Neural cell (in vitro differentiated cells): Measurements from ENCODE around the gene MTHFD1.

Source experiments
- EP300 ChIP-seq: fragments of 450-650 bp; conservative IDR thresholded peaks from 2 replicates; pipeline ENCODE4 v1.6.1; 2014; ENCODE audit warnings: antibody characterized with exemption, mild to moderate bottlenecking, moderate library complexity; ENCODE audit not compliant: poor library complexity, severe bottlenecking
- POLR2AphosphoS5 ChIP-seq: IDR thresholded peaks from 2 replicates; pipeline ENCODE4 v1.6.1; 2012
- REST ChIP-seq: IDR thresholded peaks from 2 replicates; pipeline ENCODE4 v1.6.1; 2012; ENCODE audit warnings: borderline replicate concordance

- TF ChIP-seq POLR2AphosphoS5 (no peak), EP300 (no peak), REST (no peak)
Measured at GRCh38 chr14:64467566-64467965, 79.4 kb downstream of the MTHFD1 start.
